CD14-positive monocyte (primary cell): ENCODE data around the gene DOCK1. TPM values are rescaled to one million over a fixed set of nuclear protein-coding genes. Genes with fewer than 3 reads are reported as not detected.

Experiments
- DNase-seq, 3 donors: peaks; one replicate each; pipeline ENCODE4 v3.0.0-alpha.2; 2011 to 2022
- H2AFZ ChIP-seq: 2 replicates; pipeline ENCODE4 v1.6.0; 2012; ENCODE audit warnings: mild to moderate bottlenecking, low read depth, low read length, inconsistent platforms; ENCODE audit not compliant: insufficient read depth, poor library complexity, severe bottlenecking
- H3K27ac ChIP-seq, 2 donors: 1 replicate in 1 of 2; 2 replicates in 1 of 2; pipeline ENCODE4 v1.5.1; 2012 to 2013; ENCODE audit warnings: low read length in 2 of 2, control low read depth in 1 of 2, inconsistent platforms in 1 of 2, low read depth in 1 of 2, mild to moderate bottlenecking in 1 of 2
- H3K27me3 ChIP-seq, 2 donors: one replicate each; pipeline versions ENCODE4 v1.6.0 to v1.6.1; 2011 to 2013; ENCODE audit warnings: low read length in 2 of 2; ENCODE audit not compliant: control insufficient read depth in 2 of 2, insufficient read depth in 2 of 2
- H3K36me3 ChIP-seq, 2 donors: replicated peaks in 1 of 2; 1 replicate in 1 of 2; 2 replicates in 1 of 2; pipeline versions ENCODE4 v1.5.1 to v1.6.1; 2012 to 2013; ENCODE audit warnings: low read length in 2 of 2, control low read depth in 1 of 2, inconsistent platforms in 1 of 2, mild to moderate bottlenecking in 1 of 2; ENCODE audit not compliant: insufficient read depth in 2 of 2, control insufficient read depth in 1 of 2
- H3K4me1 ChIP-seq, 2 donors: 1 replicate in 1 of 2; 2 replicates in 1 of 2; pipeline versions ENCODE4 v1.5.1 to v1.6.1; 2012 to 2013; ENCODE audit warnings: low read length in 2 of 2, control low read depth in 1 of 2, inconsistent platforms in 1 of 2, mild to moderate bottlenecking in 1 of 2, moderate library complexity in 1 of 2; ENCODE audit not compliant: insufficient read depth in 2 of 2, control insufficient read depth in 1 of 2
- H3K4me2 ChIP-seq: replicated peaks from 2 replicates; pipeline ENCODE3; 2012; ENCODE audit warnings: low read length, moderate library complexity, mild to moderate bottlenecking; ENCODE audit not compliant: poor library complexity, severe bottlenecking; ENCODE audit errors: extremely low read depth
- H3K4me3 ChIP-seq, 3 experiments: fragments of 200-600 bp in 1 of 3; sonication (generic) in 1 of 3; replicated peaks in 1 of 3; 1 replicate in 2 of 3; 2 replicates in 1 of 3; pipeline ENCODE4 v1.5.1; 2011 to 2013; ENCODE audit warnings: low read length in 3 of 3, mild to moderate bottlenecking in 3 of 3, control low read depth in 2 of 3, low read depth in 2 of 3, inconsistent platforms in 1 of 3, moderate library complexity in 1 of 3
- H3K79me2 ChIP-seq: 2 replicates; pipeline ENCODE4 v1.6.0; 2012; ENCODE audit warnings: mild to moderate bottlenecking, control low read depth, inconsistent platforms, low read length, moderate library complexity; ENCODE audit not compliant: insufficient read depth
- H3K9ac ChIP-seq: 2 replicates; pipeline ENCODE4 v1.6.0; 2017; ENCODE audit warnings: low read length, mild to moderate bottlenecking; ENCODE audit not compliant: insufficient read depth, poor library complexity, severe bottlenecking
- H3K9me3 ChIP-seq, 2 donors: replicated peaks in 1 of 2; 1 replicate in 1 of 2; 2 replicates in 1 of 2; pipeline versions ENCODE4 v1.5.1 to v1.6.1; 2012 to 2013; ENCODE audit warnings: low read length in 2 of 2, control low read depth in 1 of 2; ENCODE audit not compliant: control insufficient read depth in 1 of 2, insufficient read depth in 1 of 2
- H4K20me1 ChIP-seq: 2 replicates; pipeline ENCODE4 v1.6.0; 2012; ENCODE audit warnings: mild to moderate bottlenecking, low read length, control low read depth, moderate library complexity; ENCODE audit not compliant: insufficient read depth
- H3K27ac Mint-ChIP-seq, 7 donors: one replicate each; pipeline ENCODE4 v1.8.0; 2020; ENCODE audit warnings: mild to moderate bottlenecking in 7 of 7, mixed read lengths in 7 of 7, moderate library complexity in 6 of 7, inconsistent platforms in 2 of 7
- H3K27me3 Mint-ChIP-seq, 3 donors: one replicate each; pipeline ENCODE4 v1.8.0; 2021 to 2022; ENCODE audit warnings: low read depth in 3 of 3, mild to moderate bottlenecking in 3 of 3, mixed read lengths in 3 of 3, moderate library complexity in 3 of 3, inconsistent platforms in 1 of 3
- H3K36me3 Mint-ChIP-seq, 2 donors: one replicate each; pipeline ENCODE4 v1.8.0; 2020; ENCODE audit warnings: mixed read lengths in 2 of 2, inconsistent platforms in 1 of 2, mild to moderate bottlenecking in 1 of 2
- H3K4me1 Mint-ChIP-seq: one replicate; pipeline ENCODE4 v1.8.0; 2020; ENCODE audit warnings: mild to moderate bottlenecking, mixed read lengths
- H3K4me3 Mint-ChIP-seq, 2 donors: one replicate each; pipeline ENCODE4 v1.8.0; 2020; ENCODE audit warnings: mild to moderate bottlenecking in 2 of 2, mixed read lengths in 2 of 2, moderate library complexity in 1 of 2
- H3K9me3 Mint-ChIP-seq, 7 donors: one replicate each; pipeline ENCODE4 v1.8.0; 2020 to 2022; ENCODE audit warnings: mixed read lengths in 7 of 7, mild to moderate bottlenecking in 6 of 7, moderate library complexity in 6 of 7, inconsistent platforms in 2 of 7
- WGBS: methylation state at CpG from one replicate; pipeline ENCODE4 v1.1.5; 2013; ENCODE audit warnings: missing lambda C conversion rate; ENCODE audit not compliant: insufficient coverage; 5-methylcytosine and 5-hydroxymethylcytosine counted together
- intact Hi-C, 2 donors: fragments of 100-400 bp; cut with micrococcal nuclease; formaldehyde crosslinking; loops; one replicate each; pipeline versions ENCODE4 v1.15.0 to v1.15.1; 2023
- polyA plus RNA-seq, 3 donors: library from polyadenylated mRNA; depleted of rRNA in 1 of 3; unstranded in 2 of 3; stranded (reverse) in 1 of 3; fragments of 300-500 nt in 2 of 3; fragments of >200 nt in 1 of 3; fragmentation: Illumina TruSeq in 2 of 3; gene quantifications; 1 replicate in 2 of 3; 2 replicates in 1 of 3; pipeline ENCODE4 v1.2.3, GENCODE V29; 2012 to 2021
- TF ChIP-seq, protein P1 (sequence below): fragments of 200-600 bp; IDR thresholded peaks from one replicate; pipeline ENCODE4 v1.8.0; 2022; ENCODE audit warnings: antibody characterized with exemption, mild to moderate bottlenecking

The DOCK1 gene
- polyA plus RNA-seq, 3 donors, result 0.31 to 0.35 TPM; not detected in 1

DNA sequence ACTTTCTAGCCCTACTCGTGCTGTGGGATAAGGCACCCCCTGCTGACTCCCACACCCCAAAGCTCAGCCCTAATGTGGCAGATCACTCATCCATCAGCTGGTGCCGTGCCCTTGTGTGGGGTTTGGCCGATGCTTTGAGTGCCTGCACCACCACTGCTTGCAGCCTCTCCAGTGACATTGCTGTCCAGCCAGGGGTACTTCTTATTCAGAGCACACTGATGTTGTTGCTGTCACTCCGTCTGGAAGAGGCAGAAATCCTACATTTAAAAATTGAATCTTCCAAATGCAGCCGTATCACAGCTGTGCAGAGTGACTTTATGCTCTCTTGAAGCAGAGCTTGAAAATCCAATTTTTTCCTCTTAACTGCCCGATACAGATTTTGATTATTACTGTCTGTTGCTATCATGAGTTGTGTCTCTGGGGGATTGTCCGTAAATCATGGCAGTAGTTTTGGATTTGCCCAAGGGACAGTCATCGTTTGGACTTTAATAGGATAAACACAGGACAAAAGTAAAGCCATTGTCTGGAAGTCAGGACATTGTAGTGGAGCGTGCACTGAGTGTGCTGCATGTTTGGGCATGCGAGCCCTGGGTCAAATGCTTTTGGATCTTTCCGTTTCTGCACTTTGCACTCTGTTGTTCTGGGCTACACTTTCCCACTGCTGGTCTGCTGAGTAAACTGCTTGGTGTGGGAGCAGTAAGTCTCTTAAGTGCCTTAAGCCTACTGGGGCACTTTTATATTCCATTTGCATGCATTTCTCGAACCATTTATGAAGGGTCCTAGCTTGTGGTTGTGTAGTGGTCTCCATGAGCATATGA, 128.2 kb downstream of the DOCK1 start:
- intact Hi-C loops, result no loop called here
- no peak overlapping the region for H3K27ac ChIP-seq
- no peaks in the 10 kb centered on the region for H3K27me3 ChIP-seq
- H3K27ac Mint-ChIP-seq, result no peak overlapping the region
- H3K4me3 ChIP-seq, result no peak overlapping the region
- TF ChIP-seq, protein P1, sequence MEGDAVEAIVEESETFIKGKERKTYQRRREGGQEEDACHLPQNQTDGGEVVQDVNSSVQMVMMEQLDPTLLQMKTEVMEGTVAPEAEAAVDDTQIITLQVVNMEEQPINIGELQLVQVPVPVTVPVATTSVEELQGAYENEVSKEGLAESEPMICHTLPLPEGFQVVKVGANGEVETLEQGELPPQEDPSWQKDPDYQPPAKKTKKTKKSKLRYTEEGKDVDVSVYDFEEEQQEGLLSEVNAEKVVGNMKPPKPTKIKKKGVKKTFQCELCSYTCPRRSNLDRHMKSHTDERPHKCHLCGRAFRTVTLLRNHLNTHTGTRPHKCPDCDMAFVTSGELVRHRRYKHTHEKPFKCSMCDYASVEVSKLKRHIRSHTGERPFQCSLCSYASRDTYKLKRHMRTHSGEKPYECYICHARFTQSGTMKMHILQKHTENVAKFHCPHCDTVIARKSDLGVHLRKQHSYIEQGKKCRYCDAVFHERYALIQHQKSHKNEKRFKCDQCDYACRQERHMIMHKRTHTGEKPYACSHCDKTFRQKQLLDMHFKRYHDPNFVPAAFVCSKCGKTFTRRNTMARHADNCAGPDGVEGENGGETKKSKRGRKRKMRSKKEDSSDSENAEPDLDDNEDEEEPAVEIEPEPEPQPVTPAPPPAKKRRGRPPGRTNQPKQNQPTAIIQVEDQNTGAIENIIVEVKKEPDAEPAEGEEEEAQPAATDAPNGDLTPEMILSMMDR, result no peak
- no peak overlapping the region for H3K4me2 ChIP-seq
- H3K79me2 ChIP-seq, result no peaks in the 10 kb centered on the region
- H3K9ac ChIP-seq, result no peak overlapping the region
- H3K9me3 ChIP-seq, result no peaks in the 10 kb centered on the region
- no peak overlapping the region for H3K4me3 Mint-ChIP-seq
- 92% methylated on average over 10 of the region's 12 CpGs for WGBS
- no peaks in the 10 kb centered on the region for H3K4me1 Mint-ChIP-seq
- no peaks in the 10 kb centered on the region for H3K36me3 ChIP-seq
- no peak for DNase-seq
- H3K4me1 ChIP-seq, result no peaks in the 10 kb centered on the region
- H3K36me3 Mint-ChIP-seq, result no peaks in the 10 kb centered on the region
- H2AFZ ChIP-seq, result no peak overlapping the region
- no peaks in the 10 kb centered on the region for H4K20me1 ChIP-seq
- H3K27me3 Mint-ChIP-seq, result peaks cover 0 to 5% (median 0%) of the 10 kb centered on the region in 3 donors
- peaks cover 0 to 2% (median 0%) of the 10 kb centered on the region in 7 donors for H3K9me3 Mint-ChIP-seq

DNA sequence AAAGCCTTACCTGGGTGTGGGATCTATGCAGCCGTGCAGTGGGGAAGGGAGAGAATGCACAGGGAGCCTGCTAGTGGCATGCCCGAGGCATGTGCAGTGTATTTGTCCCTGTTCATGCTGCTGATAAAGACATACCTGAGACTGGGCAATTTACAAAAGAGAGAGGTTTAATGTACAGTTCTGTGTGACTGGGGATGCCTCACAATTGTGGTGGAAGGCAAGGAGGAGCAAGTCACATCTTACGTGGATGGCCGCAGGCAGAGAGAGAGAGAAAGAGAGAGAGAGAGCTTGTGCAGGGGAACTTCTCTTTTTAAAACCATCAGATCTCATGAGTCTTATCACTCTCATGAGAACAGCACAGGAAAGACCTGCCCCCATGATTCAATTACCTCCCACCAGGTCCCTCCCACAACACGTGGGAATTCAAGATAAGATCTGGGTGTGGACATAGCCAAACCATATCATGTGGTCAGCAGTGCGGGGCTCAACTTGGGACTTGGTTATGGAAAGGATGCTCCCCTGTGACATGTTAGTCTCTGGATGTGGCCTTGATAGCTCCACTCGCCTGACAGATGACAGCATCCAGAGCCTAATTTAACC, 128.9 kb downstream of the DOCK1 start:
- H3K27me3 Mint-ChIP-seq, result peaks cover 0 to 5% (median 0%) of the 10 kb centered on the region in 3 donors
- no peaks in the 10 kb centered on the region for H3K79me2 ChIP-seq
- H3K4me1 ChIP-seq, result no peaks in the 10 kb centered on the region
- H4K20me1 ChIP-seq, result no peaks in the 10 kb centered on the region
- intact Hi-C loops, result no loop called here
- H3K9me3 Mint-ChIP-seq, result peaks cover 0 to 2% (median 0%) of the 10 kb centered on the region in 7 donors
- H2AFZ ChIP-seq, result no peak overlapping the region
- no peak overlapping the region for H3K4me3 ChIP-seq
- no peaks in the 10 kb centered on the region for H3K36me3 Mint-ChIP-seq
- H3K36me3 ChIP-seq, result no peaks in the 10 kb centered on the region
- no peaks in the 10 kb centered on the region for H3K27me3 ChIP-seq
- WGBS, result 85% methylated on average over 4 of the region's 7 CpGs
- no peaks in the 10 kb centered on the region for H3K9me3 ChIP-seq
- TF ChIP-seq, protein P1, result no peak
- H3K4me3 Mint-ChIP-seq, result no peak overlapping the region
- H3K4me1 Mint-ChIP-seq, result no peaks in the 10 kb centered on the region
- H3K27ac Mint-ChIP-seq, result no peak overlapping the region
- H3K4me2 ChIP-seq, result no peak overlapping the region
- no peak overlapping the region for H3K9ac ChIP-seq
- H3K27ac ChIP-seq, result no peak overlapping the region
- no peak for DNase-seq
